Transverse colon (tissue), 4 donors: Measurements from ENCODE around the gene NR2C2AP. TPM values are rescaled to one million over a fixed set of nuclear protein-coding genes. Genes with fewer than 3 reads are reported as not detected.

ENCODE experiments used
- DNase-seq: peaks from one replicate; pipeline ENCODE4 v3.0.0-alpha.2; 2019
- H3K27ac ChIP-seq, 4 donors: fragments of 200-600 bp; sonication (generic); 2 replicates each; pipeline ENCODE4 v1.5.1; 2016 to 2018; ENCODE audit warnings: inconsistent platforms in 4 of 4
- H3K27me3 ChIP-seq: fragments of 200-600 bp; sonication (generic); 2 replicates; pipeline ENCODE4 v1.5.1; 2017; ENCODE audit warnings: inconsistent platforms
- H3K36me3 ChIP-seq, 4 donors: fragments of 200-600 bp; sonication (generic); 2 replicates each; pipeline ENCODE4 v1.5.1; 2017 to 2019; ENCODE audit warnings: inconsistent platforms in 4 of 4
- H3K4me1 ChIP-seq, 4 donors: fragments of 200-600 bp; sonication (generic); 2 replicates each; pipeline ENCODE4 v1.5.1; 2017 to 2020; ENCODE audit warnings: inconsistent platforms in 4 of 4
- H3K4me3 ChIP-seq, 4 donors: fragments of 200-600 bp; sonication (generic); 1 replicate in 1 of 4; 2 replicates in 3 of 4; pipeline versions ENCODE4 v1.5.1 to v1.6.1; 2017 to 2019; ENCODE audit warnings: inconsistent platforms in 4 of 4
- H3K9me3 ChIP-seq, 2 donors: fragments of 200-600 bp; sonication (generic); 2 replicates each; pipeline ENCODE4 v1.5.1; 2017 to 2019; ENCODE audit warnings: inconsistent platforms in 2 of 2
- EP300 ChIP-seq: sonication (generic); formaldehyde crosslinking; IDR thresholded peaks from one replicate; pipeline ENCODE4 v1.6.1; 2017; ENCODE audit warnings: antibody characterized with exemption, low read depth
- POLR2A ChIP-seq: fragments of 450-650 bp; IDR thresholded peaks from one replicate; pipeline ENCODE4 v1.6.1; 2016; ENCODE audit warnings: antibody characterized with exemption, mild to moderate bottlenecking, moderate library complexity
- POLR2AphosphoS5 ChIP-seq, 3 donors: sonication (generic); formaldehyde crosslinking; IDR thresholded peaks; one replicate each; pipeline ENCODE4 v1.6.1; 2016; ENCODE audit warnings: antibody characterized with exemption in 3 of 3
- WGBS, 2 donors: methylation state at CpG; one replicate each; pipeline ENCODE4 v1.1.5; 2018; ENCODE audit warnings: low coverage in 1 of 2; 5-methylcytosine and 5-hydroxymethylcytosine counted together
- in situ Hi-C, 4 donors: fragments of 200-750 bp; cut with MboI; loops; one replicate each; pipeline versions ENCODE4 v1.15.0 to v1.15.1; 2017; ENCODE audit warnings: low sequenced_read_pairs in 3 of 4, low pct_ligation_motif_present in 1 of 4, low pct_unique_long_range_greater_than_20kb in 1 of 4
- intact Hi-C: fragments of 100-400 bp; cut with DNase I; formaldehyde crosslinking; loops from one replicate; pipeline ENCODE4 v1.15.1; 2023; ENCODE audit warnings: low total_unique reads
- total RNA-seq, 4 donors: library from RNA; depleted of rRNA; stranded (reverse); fragments of >200 nt; gene quantifications; one replicate each; pipeline ENCODE4 v1.1.0, GENCODE V29; 2016
- TF ChIP-seq, protein P1 (sequence below), 5 experiments: fragments of 200-600 bp in 3 of 5; fragments of 450-650 bp in 2 of 5; sonication (generic) in 3 of 5; IDR thresholded peaks; 1 replicate in 2 of 5; 2 replicates in 3 of 5; pipeline ENCODE4 v1.5.1; 2016 to 2017; ENCODE audit warnings: antibody characterized with exemption in 5 of 5, inconsistent platforms in 3 of 5, mild to moderate bottlenecking in 2 of 5, moderate library complexity in 1 of 5

NR2C2AP gene
- total RNA-seq, result 10 to 100 TPM in 1 of 4 donors, 1 to 10 TPM in 3; 2.2 to 12.3 (median 6.4) TPM

DNA sequence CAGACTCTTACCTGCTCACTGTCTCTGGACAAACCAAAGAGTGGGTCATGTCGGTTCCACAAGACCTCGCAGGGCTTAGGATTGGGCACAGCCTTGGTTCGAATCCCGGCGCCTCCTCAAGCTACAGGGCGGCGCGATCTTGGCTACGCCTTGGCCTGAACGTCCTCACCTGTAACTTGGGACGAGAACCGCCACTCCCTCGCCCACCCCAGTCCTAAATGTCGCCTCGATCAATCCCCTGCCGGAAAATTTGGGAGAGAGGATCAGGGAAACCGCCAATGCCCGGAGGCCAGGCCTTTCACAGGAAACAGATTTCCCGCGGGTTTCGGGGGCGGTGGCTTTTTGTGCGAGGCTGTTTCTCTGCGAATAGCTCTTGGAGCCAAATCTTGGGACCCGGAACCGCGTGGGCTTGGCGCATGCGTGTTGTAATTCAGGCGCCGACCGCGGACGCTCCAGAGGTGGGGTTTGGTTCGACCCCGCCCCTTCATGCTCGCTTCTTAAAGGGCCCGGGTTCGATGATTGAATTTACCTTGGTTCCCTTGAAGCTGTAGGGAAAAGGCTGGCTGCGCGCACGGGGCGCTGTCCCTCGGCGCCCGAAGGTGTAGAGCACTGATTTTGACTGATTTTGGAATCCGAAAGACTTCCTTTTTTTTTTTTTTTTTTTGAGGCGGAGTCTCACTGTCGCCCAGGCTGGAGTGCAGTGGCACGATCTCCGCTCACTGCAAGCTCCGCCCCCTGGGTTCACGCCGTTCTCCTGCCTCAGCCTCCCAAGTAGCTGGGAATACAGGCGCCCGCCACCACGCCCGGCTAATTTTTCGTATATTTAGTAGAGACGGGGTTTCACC is at the start of gene NR2C2AP:
NR2C2AP (minus strand) TSS at position 403 of the 845 bp plus-strand sequence; CDS start at position 49, 354 bp downstream.
- Histone ChIP-seq H3K27me3 (no peaks in the 10 kb centered on the region), H3K4me1 (peaks cover 5 to 9% (median 8%) of the 10 kb centered on the region in 4 donors), H3K4me3 (peak within 1 kb of the TSS; percentile 49 to 84 (median 72)), H3K36me3 (peaks cover 0 to 12% (median 0%) of the 10 kb centered on the region in 4 donors), H3K9me3 (no peaks in the 10 kb centered on the region), H3K27ac (peak within 1 kb of the TSS; percentile 76 to 89 (median 83))
- intact Hi-C loops, result no loop called here
- in situ Hi-C loops, result no loop called here
- 6 to 20% methylated on average over 2 to 60 of the region's 60 CpGs for WGBS, 2 donors
- peak; percentile 95 for DNase-seq
- TF ChIP-seq EP300 (no peak), POLR2AphosphoS5 (IDR thresholded peaks at IDR 0.05) (peak in 1 of 3 donors; percentile 41)

DNA sequence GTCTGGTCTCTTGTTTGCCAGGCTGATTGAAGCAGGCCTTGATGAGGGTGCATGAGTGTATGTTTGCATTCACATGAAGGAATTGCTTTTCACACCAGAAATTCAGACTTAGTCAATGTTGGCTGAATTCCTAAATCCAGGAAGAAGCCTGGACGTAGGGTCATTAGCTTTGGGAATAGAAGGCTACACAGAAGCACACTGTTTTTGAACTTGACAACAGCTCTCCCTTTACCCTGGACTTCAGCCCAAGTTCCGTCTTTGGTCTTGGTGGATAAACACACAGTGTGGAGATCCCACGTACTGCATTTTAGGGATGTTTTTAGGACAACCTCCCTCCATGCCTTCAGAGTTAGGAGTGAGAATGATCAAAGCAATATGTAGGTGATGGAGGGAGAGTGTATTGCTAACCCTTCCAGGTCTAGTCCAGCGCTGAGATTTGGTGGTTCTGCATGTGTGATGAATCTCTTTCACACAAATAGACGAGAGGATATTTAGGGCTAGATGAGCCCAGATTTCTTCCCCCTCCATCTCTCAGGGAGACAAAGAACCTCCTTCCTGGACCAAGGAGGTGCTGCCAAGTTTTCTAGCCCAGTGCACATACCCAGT is 47.1 kb upstream of the NR2C2AP start:
- intact Hi-C loops, result no loop called here
- 44 to 50% methylated on average over 2 to 5 of the region's 5 CpGs for WGBS, 2 donors
- Histone ChIP-seq H3K27me3 (peaks cover 45% of the 10 kb centered on the region), H3K27ac (no peak overlapping the region), H3K36me3 (no peaks in the 10 kb centered on the region), H3K4me1 (no peaks in the 10 kb centered on the region), H3K9me3 (no peaks in the 10 kb centered on the region), H3K4me3 (no peak overlapping the region)
- DNase-seq, result no peak
- in situ Hi-C loops, result no loop called here
- TF ChIP-seq POLR2AphosphoS5 (IDR thresholded peaks at IDR 0.05), result no peak
- TF ChIP-seq, protein P1, sequence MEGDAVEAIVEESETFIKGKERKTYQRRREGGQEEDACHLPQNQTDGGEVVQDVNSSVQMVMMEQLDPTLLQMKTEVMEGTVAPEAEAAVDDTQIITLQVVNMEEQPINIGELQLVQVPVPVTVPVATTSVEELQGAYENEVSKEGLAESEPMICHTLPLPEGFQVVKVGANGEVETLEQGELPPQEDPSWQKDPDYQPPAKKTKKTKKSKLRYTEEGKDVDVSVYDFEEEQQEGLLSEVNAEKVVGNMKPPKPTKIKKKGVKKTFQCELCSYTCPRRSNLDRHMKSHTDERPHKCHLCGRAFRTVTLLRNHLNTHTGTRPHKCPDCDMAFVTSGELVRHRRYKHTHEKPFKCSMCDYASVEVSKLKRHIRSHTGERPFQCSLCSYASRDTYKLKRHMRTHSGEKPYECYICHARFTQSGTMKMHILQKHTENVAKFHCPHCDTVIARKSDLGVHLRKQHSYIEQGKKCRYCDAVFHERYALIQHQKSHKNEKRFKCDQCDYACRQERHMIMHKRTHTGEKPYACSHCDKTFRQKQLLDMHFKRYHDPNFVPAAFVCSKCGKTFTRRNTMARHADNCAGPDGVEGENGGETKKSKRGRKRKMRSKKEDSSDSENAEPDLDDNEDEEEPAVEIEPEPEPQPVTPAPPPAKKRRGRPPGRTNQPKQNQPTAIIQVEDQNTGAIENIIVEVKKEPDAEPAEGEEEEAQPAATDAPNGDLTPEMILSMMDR (IDR thresholded peaks at IDR 0.05), result no peak
- no peak for TF ChIP-seq EP300

GRCh38 chr19:19240476-19240875 is 37.3 kb upstream of the NR2C2AP start:
- TF ChIP-seq POLR2A (no peak), POLR2AphosphoS5 (IDR thresholded peaks at IDR 0.05) (no peak), EP300 (no peak)
- no peak overlapping the region for H3K27ac ChIP-seq
- 75% methylated on average over 9 of the region's 9 CpGs; no CpG with 5 or more reads in 1 of the 2 donors for WGBS, 2 donors
- no peaks in the 10 kb centered on the region for H3K4me1 ChIP-seq
- H3K27me3 ChIP-seq, result peaks cover 11% of the 10 kb centered on the region
- intact Hi-C loops, result no loop called here
- H3K36me3 ChIP-seq, result no peaks in the 10 kb centered on the region
- no peak for DNase-seq
- no peak overlapping the region for H3K4me3 ChIP-seq
- in situ Hi-C loops, result no loop called here
- peaks cover 0 to 4% of the 10 kb centered on the region in 2 donors for H3K9me3 ChIP-seq

DNA sequence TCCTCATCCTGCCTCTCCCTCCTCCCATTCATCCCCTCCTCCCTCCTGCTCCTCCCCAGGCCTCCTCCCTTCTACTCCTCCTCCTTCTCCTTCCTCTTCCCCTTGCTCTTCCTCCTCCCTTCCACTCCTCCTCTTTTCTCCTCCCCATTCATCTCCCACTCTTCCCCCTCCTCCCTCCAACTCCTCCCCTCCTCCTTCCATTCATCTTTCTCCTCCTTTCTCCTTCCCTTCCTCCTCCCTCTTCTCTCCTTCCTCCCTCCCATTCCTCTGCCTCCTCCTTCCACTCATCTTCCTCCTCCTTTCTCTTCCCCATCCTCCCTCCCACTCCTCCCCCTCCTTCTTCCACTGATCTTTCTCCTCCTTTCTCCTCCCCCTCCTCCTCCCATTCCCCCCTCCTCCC is 36.5 kb upstream of the NR2C2AP start:
- peaks cover 11% of the 10 kb centered on the region for H3K27me3 ChIP-seq
- H3K4me3 ChIP-seq, result no peak overlapping the region
- no peaks in the 10 kb centered on the region for H3K36me3 ChIP-seq
- no peak overlapping the region for H3K27ac ChIP-seq
- H3K4me1 ChIP-seq, result no peaks in the 10 kb centered on the region
- TF ChIP-seq POLR2A (no peak), POLR2AphosphoS5 (IDR thresholded peaks at IDR 0.05) (no peak), EP300 (no peak)
- TF ChIP-seq, protein P1 (IDR thresholded peaks at IDR 0.05), result no peak
- intact Hi-C loops, result no loop called here
- in situ Hi-C loops, result no loop called here
- no peak for DNase-seq
- H3K9me3 ChIP-seq, result peaks cover 5 to 11% of the 10 kb centered on the region in 2 donors
